A673 (cell line): ENCODE data around the gene CEP170B. TPM values are rescaled to one million over a fixed set of nuclear protein-coding genes. Genes with fewer than 3 reads are reported as not detected.

Experiments
- BruUV-seq: library from RNA; stranded (reverse); fragments of 400-500 nt; replicated peaks from 2 replicates; lab custom pipeline; 2021; lab: Mats Ljungman, UMichigan
- CTCF ChIA-PET: fragments of 300-600 bp; sonication (Branson Sonifier 250); formaldehyde crosslinking; loops from one replicate; lab custom pipeline; 2022; ENCODE audit warnings: antibody characterized with exemption; lab: Charles Lee
- POLR2A ChIA-PET: fragments of 300-600 bp; sonication (Branson Sonifier 250); formaldehyde crosslinking; loops from one replicate; lab custom pipeline; 2022; ENCODE audit warnings: antibody characterized with exemption; ENCODE audit not compliant: low non-redundant PET; lab: Charles Lee
- DNase-seq: peaks from one replicate; pipeline ENCODE4 v3.0.0-alpha.2; 2015; ENCODE audit warnings: low spot score
- H3K27ac ChIP-seq: fragments of 200-600 bp; sonication (generic); 2 replicates; pipeline ENCODE4 v1.5.1; 2016; ENCODE audit warnings: mixed run types, low read depth, mild to moderate bottlenecking, mixed read lengths, antibody characterized with exemption, low read length; ENCODE audit not compliant: poor library complexity, severe bottlenecking
- H3K27me3 ChIP-seq: fragments of 200-600 bp; sonication (generic); replicated peaks from 2 replicates; pipeline ENCODE4 v1.6.1; 2017; ENCODE audit warnings: mixed run types, low read depth, mild to moderate bottlenecking, mixed read lengths, antibody characterized with exemption, low read length; ENCODE audit not compliant: insufficient read depth, poor library complexity
- H3K36me3 ChIP-seq: fragments of 200-600 bp; sonication (generic); 2 replicates; pipeline ENCODE4 v1.6.1; 2016; ENCODE audit warnings: mixed run types, mild to moderate bottlenecking, mixed read lengths, antibody characterized with exemption, low read length; ENCODE audit not compliant: insufficient read depth, poor library complexity, severe bottlenecking
- H3K4me1 ChIP-seq: fragments of 200-600 bp; sonication (generic); 2 replicates; pipeline ENCODE4 v1.6.1; 2017; ENCODE audit warnings: mixed run types, mild to moderate bottlenecking, mixed read lengths, antibody characterized with exemption, low read length; ENCODE audit not compliant: insufficient read depth, poor library complexity, severe bottlenecking
- H3K4me3 ChIP-seq: fragments of 200-600 bp; sonication (generic); 2 replicates; pipeline ENCODE4 v1.5.1; 2016; ENCODE audit warnings: low read depth, mixed run types, mild to moderate bottlenecking, mixed read lengths, low read length; ENCODE audit not compliant: poor library complexity, severe bottlenecking
- H3K9me3 ChIP-seq: fragments of 200-600 bp; sonication (generic); 2 replicates; pipeline ENCODE4 v1.6.1; 2016; ENCODE audit warnings: mixed run types, low read depth, mild to moderate bottlenecking, mixed read lengths, antibody characterized with exemption, low read length; ENCODE audit not compliant: poor library complexity, severe bottlenecking
- EZH2 ChIP-seq: fragments of 200-600 bp; sonication (generic); IDR thresholded peaks from 2 replicates; pipeline ENCODE4 v1.6.1; 2017; ENCODE audit warnings: borderline replicate concordance, low read depth, mild to moderate bottlenecking, mixed read lengths, antibody characterized with exemption, low read length; ENCODE audit not compliant: poor library complexity, severe bottlenecking
- intact Hi-C: fragments of 100-400 bp; cut with micrococcal nuclease; formaldehyde crosslinking; loops from one replicate; pipeline ENCODE4 v1.10.0; 2022; ENCODE audit not compliant: unreplicated experiment
- total RNA-seq: library from RNA; stranded (reverse); gene quantifications from 2 replicates; pipeline ENCODE4 v1.2.3, GENCODE V29; 2021
- TF ChIP-seq, protein P1 (sequence below): fragments of 300-800, 200-600 bp; sonication (generic); conservative IDR thresholded peaks from 2 replicates; pipeline ENCODE4 v1.5.1; 2017; ENCODE audit warnings: low read depth, mild to moderate bottlenecking, antibody characterized with exemption, low read length, moderate library complexity, mixed read lengths

Gene CEP170B
- total RNA-seq, 1 experiment from 2014 or later = 20.8 TPM

DNA sequence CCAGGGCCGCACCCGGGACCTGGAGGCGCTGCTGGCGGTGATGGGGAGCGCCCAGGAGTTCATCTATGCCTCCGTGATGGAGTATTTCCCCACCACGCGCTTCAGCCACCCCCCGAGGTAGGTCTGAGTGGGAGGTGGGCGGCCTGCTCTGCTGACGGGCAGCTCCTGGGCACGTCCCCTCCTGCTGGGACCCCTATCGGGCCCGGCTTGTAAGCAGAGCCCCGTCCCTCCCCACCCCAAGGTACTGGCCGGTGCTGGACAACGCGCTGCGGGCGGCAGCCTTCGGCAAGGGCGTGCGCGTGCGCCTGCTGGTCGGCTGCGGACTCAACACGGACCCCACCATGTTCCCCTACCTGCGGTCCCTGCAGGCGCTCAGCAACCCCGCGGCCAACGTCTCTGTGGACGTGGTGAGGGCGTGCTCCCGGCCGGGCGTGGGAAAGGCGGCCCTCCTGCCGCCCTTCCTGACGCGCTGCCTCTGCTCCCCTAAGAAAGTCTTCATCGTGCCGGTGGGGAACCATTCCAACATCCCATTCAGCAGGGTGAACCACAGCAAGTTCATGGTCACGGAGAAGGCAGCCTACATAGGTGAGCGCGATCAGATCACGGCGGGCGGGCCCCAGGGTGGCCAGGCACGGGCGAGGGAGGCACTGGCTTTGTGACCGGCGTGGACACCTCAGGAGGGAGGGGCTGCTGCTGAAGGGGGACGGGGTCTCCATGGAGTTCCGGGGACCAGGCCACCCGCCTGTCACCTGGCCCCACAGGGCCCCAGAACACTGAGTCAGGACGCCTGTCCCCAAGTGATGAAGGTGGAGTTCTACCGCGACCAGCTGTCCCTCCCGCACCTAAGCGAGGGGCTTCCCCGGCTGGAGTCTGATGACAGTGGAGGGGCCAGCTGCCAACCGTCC, 67.0 kb downstream of the CEP170B start:
- no peaks in the 10 kb centered on the region for H3K9me3 ChIP-seq
- H3K4me3 ChIP-seq = peak overlapping the region; percentile 52
- peaks cover 12% of the 10 kb centered on the region for H3K27me3 ChIP-seq
- H3K27ac ChIP-seq = no peak overlapping the region
- H3K36me3 ChIP-seq = no peaks in the 10 kb centered on the region
- TF ChIP-seq, protein P1, sequence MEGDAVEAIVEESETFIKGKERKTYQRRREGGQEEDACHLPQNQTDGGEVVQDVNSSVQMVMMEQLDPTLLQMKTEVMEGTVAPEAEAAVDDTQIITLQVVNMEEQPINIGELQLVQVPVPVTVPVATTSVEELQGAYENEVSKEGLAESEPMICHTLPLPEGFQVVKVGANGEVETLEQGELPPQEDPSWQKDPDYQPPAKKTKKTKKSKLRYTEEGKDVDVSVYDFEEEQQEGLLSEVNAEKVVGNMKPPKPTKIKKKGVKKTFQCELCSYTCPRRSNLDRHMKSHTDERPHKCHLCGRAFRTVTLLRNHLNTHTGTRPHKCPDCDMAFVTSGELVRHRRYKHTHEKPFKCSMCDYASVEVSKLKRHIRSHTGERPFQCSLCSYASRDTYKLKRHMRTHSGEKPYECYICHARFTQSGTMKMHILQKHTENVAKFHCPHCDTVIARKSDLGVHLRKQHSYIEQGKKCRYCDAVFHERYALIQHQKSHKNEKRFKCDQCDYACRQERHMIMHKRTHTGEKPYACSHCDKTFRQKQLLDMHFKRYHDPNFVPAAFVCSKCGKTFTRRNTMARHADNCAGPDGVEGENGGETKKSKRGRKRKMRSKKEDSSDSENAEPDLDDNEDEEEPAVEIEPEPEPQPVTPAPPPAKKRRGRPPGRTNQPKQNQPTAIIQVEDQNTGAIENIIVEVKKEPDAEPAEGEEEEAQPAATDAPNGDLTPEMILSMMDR = no peak
- TF ChIP-seq EZH2 = no peak
- H3K4me1 ChIP-seq = no peaks in the 10 kb centered on the region
- ChIA-PET CTCF (no interaction called here), POLR2A (no interaction called here)
- BruUV-seq = no TSS peak
- no peak for DNase-seq
- intact Hi-C loops = no loop called here

- CTCF ChIA-PET = no interaction called here
- Histone ChIP-seq H3K4me3 (peak overlapping the region; percentile 52), H3K36me3 (no peaks in the 10 kb centered on the region), H3K4me1 (no peaks in the 10 kb centered on the region), H3K9me3 (no peaks in the 10 kb centered on the region), H3K27ac (no peak overlapping the region), H3K27me3 (peaks cover 21% of the 10 kb centered on the region)
- DNase-seq = peak; percentile 93
- intact Hi-C loops = no loop called here
- TF ChIP-seq EZH2 = no peak
- TF ChIP-seq, protein P1 = peak; percentile 66
- POLR2A ChIA-PET = interaction anchor here (0.7 kb wide), 1 partner anchor 113 kb away, joined by 3 read pairs; no protein-coding TSS in a partner anchor
- no TSS peak for BruUV-seq
Observed at GRCh38 chr14:104932676-104933631, 67.9 kb downstream of the CEP170B start.
